GM18867 (cell line): ENCODE results near the gene GABBR2.
"Not testable (repeated sequence)": the region's sequence is repeated elsewhere in the genome, so short reads cannot be mapped to it uniquely, and the experiment has no call there.

Source experiments
- ATAC-seq: cut with Tn5 transposase; IDR thresholded peaks from one replicate; pipeline ENCODE4 v1.9.1; 2021; ENCODE audit warnings: mild to moderate bottlenecking, moderate library complexity; ENCODE audit not compliant: unreplicated experiment

Gene GABBR2

GRCh38 chr9:98491828-98492227 lies 216.9 kb downstream of the GABBR2 start:
- ATAC-seq: no peak

GRCh38 chr9:98491231-98491651 lies 217.5 kb downstream of the GABBR2 start:
- ATAC-seq: no peak

DNA sequence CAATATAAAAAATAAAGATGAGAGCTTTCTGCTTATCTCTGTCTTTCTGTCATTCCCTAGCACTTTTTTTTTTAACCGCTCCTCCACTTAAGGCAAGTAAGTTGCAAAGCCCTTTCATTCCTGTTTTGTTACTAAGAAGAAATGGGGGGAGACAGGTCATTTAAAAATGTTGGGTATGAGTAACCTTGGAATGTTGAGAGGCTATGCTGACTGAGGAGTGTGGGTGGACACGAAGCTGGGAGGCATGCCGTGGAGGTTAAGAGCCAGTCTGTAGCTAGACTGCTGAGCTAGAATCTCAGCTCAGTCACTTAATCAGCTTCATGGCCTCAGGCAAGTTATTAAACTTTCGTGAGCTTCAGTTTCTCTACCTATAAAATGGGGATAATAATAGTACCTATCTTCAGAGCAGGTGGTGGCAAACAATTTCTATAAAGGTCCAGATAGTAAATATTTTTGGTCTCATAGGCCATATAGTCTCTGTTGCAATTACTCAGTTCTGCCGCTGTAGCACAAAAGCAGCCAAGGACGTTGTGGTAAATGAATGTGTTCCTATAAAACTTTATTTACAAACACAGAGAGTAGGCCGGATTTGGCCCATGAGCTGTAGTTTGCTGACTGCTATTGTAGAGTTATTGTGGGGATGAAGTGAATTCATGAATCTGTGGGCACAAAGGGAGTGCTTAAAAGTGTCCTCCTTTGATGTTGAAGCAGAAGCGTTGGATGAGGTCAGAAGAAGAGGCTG lies 220.0 kb downstream of the GABBR2 start:
- ATAC-seq: no peak

DNA sequence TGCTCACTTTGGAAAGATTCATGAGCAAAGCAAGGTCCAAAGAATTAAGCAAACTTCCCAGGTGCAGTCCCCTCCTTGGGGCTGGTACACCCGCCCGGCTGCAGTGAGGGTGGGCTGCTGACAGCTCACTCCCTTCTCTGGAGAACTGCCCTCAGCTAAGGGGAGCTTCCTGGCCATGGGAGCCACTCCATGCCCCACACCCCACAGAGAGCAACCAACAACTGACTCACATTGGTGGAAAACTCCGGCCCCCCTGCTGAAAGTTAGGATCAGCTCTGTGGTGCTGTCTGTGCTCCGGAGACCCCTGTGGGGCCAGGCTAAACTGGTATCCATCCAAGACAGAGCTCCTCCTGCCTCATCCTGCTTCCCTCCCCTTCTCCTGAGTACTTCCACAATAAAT lies 223.0 kb downstream of the GABBR2 start:
- ATAC-seq: no peak

- ATAC-seq: no peak
These were observed 224.6 kb downstream of the GABBR2 start for GRCh38 chr9:98484162-98484561.

DNA sequence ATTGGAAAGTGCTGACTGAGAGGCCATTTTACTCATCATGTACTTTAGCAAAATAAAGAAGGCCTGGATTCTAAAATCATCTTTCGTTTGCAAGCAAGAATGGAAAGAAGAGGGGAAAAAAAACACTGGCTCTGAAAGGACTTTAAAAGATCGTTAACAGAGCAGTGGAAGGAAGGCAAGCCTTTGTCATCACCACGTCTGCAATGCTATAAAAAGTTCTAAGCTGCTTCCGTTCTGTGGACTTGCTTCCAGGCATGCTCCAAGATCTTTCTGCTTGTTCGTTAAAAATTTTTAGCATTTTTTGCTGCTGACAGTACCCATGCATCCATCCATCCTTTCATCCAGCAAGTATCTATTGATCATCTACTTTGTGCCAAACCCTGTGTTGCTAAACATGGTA lies 226.5 kb downstream of the GABBR2 start:
- ATAC-seq: no peak

DNA sequence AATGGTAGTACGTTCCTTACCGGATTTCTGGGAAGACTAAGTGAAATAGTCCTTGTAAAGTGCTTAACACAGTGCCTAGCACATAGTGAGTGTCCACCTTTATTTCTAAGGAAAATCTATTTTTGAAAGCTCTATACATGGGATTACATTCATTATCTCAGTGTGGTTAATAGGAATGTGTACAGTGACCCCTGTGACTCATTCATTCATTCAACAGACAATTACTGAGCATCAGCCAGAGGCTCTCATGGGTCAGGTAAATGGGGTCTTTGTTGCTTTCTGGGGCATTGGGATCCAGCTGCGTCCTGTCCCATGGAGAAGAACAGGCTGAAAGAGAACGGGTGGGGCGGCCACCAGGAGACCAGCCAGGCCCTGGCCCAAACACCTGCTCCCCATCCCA lies 227.1 kb downstream of the GABBR2 start:
- no peak for ATAC-seq

DNA sequence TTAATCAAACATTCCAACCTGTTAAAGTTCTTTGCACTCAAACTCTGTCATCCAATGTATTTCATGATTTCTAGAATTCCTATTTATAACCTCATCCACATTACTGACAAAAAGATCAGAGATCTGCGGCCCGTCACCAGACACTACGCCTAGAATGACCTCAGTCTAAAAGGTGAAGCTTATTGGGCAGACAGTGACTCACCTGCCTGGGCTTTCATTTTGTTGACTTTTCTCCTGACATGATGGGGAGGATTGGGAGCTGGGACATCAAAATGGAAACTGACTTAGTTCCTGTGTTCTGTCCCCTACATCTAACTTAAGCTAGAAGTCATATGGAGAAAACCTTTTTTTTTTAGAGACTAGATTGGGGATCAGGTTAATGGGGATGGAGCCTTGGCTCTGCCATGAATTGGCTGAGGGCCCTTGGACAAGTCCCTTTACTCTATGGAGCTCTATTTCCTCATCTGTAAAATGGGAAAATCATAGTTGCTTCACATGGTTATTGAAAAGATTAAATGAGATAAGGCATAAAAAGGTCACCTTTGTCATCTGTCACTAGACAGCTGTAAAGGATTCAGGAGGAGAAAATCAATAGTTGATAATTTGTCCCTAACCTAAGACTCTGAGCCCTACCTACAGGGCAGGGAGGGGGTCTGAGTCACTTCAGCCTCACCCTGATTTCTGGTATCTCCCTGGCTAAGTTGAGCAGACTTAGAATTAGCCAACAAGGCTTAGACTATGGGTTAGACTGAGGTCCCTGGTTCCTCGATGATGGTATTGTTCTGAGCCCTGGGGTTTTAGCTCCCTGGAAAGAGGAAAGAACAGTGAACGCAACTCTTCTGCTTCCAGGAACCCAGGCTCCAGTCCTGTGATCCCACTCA lies 228.5 kb downstream of the GABBR2 start:
- no peak for ATAC-seq

- no peak for ATAC-seq
These were observed 229.3 kb downstream of the GABBR2 start for GRCh38 chr9:98479449-98479848.

DNA sequence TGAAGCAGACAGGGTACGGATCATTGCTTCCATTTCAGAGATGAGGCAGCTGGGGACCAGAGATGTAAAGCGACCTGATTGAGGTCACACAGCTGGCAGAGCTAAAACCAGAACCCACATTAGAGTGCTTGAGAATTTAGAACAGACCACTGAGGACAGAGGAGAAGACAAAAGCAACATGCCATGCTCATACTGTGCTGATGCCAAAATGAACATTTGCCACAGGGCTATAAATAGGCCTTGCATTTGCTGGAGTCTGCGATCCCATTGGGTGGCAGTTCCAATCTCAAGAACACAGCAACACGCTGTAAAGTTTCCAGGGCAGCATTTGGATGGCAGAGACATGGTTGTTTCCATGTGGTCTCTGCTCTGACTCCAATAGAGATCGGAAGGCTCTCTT lies 230.9 kb downstream of the GABBR2 start:
- ATAC-seq: no peak

DNA sequence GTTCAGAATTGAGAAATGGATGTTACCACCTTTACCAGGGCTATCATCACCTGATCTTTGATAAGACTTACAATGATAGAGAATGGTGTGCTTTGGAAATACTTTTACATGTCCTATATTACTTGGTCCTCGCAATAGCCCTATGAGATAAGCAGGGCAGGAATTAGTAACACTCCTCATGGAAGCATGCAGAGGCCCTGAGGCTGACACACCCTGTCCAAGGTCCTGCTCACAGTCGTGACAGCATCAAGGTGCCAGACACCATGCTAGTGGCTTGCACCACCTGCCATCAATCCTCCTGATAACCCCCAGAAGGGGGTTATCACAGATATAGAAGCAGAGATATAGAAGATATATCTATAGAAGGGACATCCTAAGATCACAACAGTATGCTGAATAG lies 236.5 kb downstream of the GABBR2 start:
- ATAC-seq: no peak

- no peak for ATAC-seq
These were observed 237.6 kb downstream of the GABBR2 start for GRCh38 chr9:98471185-98471584.

DNA sequence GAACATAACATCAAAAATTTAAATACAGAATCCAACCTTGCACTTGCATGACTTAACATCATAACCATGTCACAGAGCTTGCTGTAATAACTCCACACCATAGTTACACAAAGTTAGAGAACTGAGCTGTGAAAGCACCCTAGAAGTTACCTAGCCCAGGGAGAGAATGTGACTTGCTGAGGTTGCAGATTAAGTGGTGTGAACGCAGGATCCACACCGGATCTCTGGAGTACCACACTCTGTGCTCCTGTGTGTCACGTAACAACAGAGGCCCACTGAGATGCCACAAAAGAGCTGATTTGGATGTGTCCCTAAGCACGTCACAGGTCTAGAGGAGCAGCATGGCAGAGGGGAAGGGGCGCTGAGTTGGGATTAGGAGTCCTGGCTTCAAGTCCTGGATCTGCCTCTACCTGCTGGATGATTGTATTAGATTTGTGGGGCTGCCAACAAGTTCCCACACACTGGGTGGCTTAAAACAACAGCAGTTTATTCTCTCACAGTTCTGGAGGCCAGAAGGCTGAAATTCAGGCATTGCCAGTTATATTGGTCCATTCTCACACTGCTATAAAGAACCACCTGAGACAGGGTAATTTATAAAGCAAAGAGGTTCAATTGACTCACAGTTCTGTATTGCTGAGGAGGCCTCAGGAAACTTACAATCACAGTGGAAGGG lies 240.0 kb downstream of the GABBR2 start:
- ATAC-seq: no peak

GRCh38 chr9:98465799-98466198 lies 242.9 kb downstream of the GABBR2 start:
- no peak for ATAC-seq

- not testable (repeated sequence) for ATAC-seq
These were observed 244.5 kb downstream of the GABBR2 start for GRCh38 chr9:98464156-98464690.

DNA sequence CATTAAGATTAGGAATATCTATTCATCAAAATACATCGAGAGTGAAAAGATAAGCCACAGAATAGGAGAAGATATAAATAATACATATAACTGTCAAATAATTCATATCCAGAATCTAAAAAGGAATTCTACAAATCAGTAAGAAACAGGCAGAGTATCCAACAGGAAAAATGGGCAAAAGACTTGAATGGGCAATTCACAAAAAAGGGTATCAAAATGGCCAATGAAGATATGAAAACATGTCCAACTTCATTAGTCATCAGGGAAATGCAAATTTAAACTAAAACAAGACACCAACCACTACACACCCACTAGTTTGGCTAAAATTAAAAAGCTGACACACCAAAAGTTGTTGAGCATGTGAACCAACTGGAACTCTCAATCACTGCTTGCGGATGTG lies 246.4 kb downstream of the GABBR2 start:
- ATAC-seq: no peak

- ATAC-seq: no peak
These were observed 248.0 kb downstream of the GABBR2 start for GRCh38 chr9:98460704-98461103.

- no peak for ATAC-seq
These were observed 250.9 kb downstream of the GABBR2 start for GRCh38 chr9:98457726-98458370.

DNA sequence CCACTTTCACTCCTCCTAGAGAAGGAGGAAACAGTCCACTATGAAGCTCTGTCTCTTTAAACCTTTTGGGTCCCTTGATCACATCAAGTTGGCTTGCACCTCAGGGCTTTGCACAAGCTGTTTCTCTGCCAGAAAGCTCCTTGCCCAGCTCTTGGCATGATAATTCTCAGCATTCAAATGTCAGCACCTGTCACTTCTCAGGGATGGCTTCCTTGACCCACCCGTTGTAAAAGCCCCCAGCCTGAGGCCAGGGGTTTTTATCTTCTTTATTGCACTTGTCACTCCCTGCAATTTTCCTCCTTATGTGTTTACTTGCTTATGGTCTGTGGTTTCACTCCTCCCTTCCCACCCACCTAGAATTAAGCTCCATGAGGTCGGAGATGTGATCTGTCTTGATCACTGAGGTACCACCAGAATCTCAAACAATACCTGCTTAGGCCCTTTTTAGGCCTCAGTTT lies 252.6 kb downstream of the GABBR2 start:
- ATAC-seq: no peak

- no peak for ATAC-seq
These were observed 253.2 kb downstream of the GABBR2 start for GRCh38 chr9:98455256-98456155.
